Mesothelial cell of epicardium (in vitro differentiated cells): Measurements from ENCODE around the gene KIF20B. TPM values are rescaled to one million over a fixed set of nuclear protein-coding genes. Genes with fewer than 3 reads are reported as not detected.

Experiments used
- DNase-seq, 2 experiments: peaks; one replicate each; pipeline ENCODE4 v3.0.0; 2021; ENCODE audit warnings: low spot score in 2 of 2; ENCODE audit not compliant: unreplicated experiment in 2 of 2
- H3K27ac Mint-ChIP-seq: 2 replicates; pipeline ENCODE4 v1.8.0; 2021; ENCODE audit warnings: mixed read lengths
- H3K27me3 Mint-ChIP-seq: 2 replicates; pipeline ENCODE4 v1.8.0; 2021; ENCODE audit warnings: low read depth, mixed read lengths
- H3K36me3 Mint-ChIP-seq: 2 replicates; pipeline ENCODE4 v1.8.0; 2021; ENCODE audit warnings: mixed read lengths
- H3K4me1 Mint-ChIP-seq: 2 replicates; pipeline ENCODE4 v1.8.0; 2021; ENCODE audit warnings: mixed read lengths
- H3K4me3 Mint-ChIP-seq: 2 replicates; pipeline ENCODE4 v1.8.0; 2021; ENCODE audit warnings: mild to moderate bottlenecking, moderate library complexity, mixed read lengths
- H3K9me3 Mint-ChIP-seq: 2 replicates; pipeline ENCODE4 v1.8.0; 2021; ENCODE audit warnings: mixed read lengths
- total RNA-seq: library from RNA; stranded (reverse); gene quantifications from 3 replicates; pipeline ENCODE4 v1.2.1, GENCODE V29; 2021
- TF ChIP-seq, protein P1 (sequence below): fragments of 200-600 bp; sonication (generic); IDR thresholded peaks from one replicate; pipeline ENCODE4 v1.5.0; 2021; ENCODE audit warnings: antibody characterized with exemption; ENCODE audit not compliant: unreplicated experiment

Gene KIF20B
- total RNA-seq, 1 donor from 2014 or later = 20.4 TPM

GRCh38 chr10:89700923-89701241 is 508 bp upstream of the KIF20B start:
- DNase-seq = no peak
- Mint-ChIP-seq H3K9me3 (no peaks in the 10 kb centered on the region), H3K27ac (peak overlapping the region; percentile 97), H3K4me3 (peak overlapping the region; percentile 97), H3K36me3 (no peaks in the 10 kb centered on the region), H3K4me1 (peaks cover 46% of the 10 kb centered on the region), H3K27me3 (no peaks in the 10 kb centered on the region)
- TF ChIP-seq, protein P1, sequence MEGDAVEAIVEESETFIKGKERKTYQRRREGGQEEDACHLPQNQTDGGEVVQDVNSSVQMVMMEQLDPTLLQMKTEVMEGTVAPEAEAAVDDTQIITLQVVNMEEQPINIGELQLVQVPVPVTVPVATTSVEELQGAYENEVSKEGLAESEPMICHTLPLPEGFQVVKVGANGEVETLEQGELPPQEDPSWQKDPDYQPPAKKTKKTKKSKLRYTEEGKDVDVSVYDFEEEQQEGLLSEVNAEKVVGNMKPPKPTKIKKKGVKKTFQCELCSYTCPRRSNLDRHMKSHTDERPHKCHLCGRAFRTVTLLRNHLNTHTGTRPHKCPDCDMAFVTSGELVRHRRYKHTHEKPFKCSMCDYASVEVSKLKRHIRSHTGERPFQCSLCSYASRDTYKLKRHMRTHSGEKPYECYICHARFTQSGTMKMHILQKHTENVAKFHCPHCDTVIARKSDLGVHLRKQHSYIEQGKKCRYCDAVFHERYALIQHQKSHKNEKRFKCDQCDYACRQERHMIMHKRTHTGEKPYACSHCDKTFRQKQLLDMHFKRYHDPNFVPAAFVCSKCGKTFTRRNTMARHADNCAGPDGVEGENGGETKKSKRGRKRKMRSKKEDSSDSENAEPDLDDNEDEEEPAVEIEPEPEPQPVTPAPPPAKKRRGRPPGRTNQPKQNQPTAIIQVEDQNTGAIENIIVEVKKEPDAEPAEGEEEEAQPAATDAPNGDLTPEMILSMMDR = no peak

DNA sequence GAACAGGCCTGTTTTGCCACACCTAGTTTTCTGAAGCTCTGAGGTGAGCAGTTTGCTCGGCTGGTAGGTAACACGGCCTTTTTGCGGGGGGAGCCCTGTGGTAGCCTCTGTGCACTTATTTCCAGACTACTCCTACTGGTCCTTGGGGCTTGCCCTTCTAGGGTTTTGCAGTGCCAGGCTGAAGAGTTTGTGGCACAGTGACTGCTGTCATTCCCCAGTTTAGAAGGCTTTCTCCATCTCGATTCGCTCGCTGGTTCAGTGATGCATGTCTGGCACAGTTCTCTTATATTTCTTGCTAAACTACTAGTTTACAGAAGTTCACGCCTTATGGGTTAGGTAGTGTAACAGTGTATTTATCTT is 711 bp downstream of the KIF20B start:
- H3K27ac Mint-ChIP-seq = peak overlapping the region; percentile 97
- TF ChIP-seq, protein P1 = no peak
- H3K36me3 Mint-ChIP-seq = no peaks in the 10 kb centered on the region
- H3K27me3 Mint-ChIP-seq = no peaks in the 10 kb centered on the region
- H3K4me1 Mint-ChIP-seq = peaks cover 39% of the 10 kb centered on the region
- DNase-seq = no peak
- no peaks in the 10 kb centered on the region for H3K9me3 Mint-ChIP-seq
- H3K4me3 Mint-ChIP-seq = peak overlapping the region; percentile 97

DNA sequence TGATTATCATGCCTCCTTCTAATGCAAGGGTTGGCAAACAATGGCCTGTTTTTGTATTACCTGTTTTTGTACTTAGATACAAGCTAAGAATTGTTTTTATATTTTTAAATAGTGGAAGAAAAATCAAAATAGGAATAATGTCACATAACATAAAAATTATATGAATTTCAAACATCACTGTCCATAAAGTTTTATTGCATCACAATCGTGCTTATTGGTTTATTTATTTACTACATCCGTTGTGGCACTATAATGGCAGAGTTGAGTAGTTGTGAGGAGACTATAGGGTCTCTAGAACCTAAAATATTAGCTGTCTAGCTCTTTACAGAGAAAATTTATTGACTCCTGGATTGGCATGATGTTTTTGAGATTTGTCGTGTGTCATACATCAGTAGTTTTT is 4.1 kb downstream of the KIF20B start:
- H3K27ac Mint-ChIP-seq = no peak overlapping the region
- H3K4me3 Mint-ChIP-seq = no peak overlapping the region
- H3K27me3 Mint-ChIP-seq = no peaks in the 10 kb centered on the region
- peaks cover 27% of the 10 kb centered on the region for H3K4me1 Mint-ChIP-seq
- TF ChIP-seq, protein P1 = no peak
- no peaks in the 10 kb centered on the region for H3K9me3 Mint-ChIP-seq
- DNase-seq = no peak
- no peaks in the 10 kb centered on the region for H3K36me3 Mint-ChIP-seq

DNA sequence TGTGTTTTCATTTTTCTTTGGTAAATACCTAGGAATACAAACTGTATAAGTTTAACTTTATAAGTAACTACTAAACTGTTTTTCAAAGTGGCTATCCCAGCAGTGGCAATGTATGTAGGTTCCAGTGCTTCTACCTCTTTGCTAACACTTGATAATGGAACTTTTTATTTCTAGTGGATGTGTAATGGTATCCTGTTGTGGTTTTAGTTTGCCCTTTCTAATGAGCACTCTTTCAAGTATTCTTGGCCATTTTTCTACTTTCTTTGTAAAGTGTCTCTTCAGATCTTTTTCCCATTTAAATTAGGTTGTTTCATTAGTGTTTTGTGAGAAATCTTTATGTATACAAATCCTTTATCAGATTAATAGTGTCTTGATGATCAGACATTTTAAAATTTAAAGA is 4.6 kb downstream of the KIF20B start:
- no peak overlapping the region for H3K4me3 Mint-ChIP-seq
- H3K4me1 Mint-ChIP-seq = peaks cover 21% of the 10 kb centered on the region
- TF ChIP-seq, protein P1 = no peak
- no peaks in the 10 kb centered on the region for H3K9me3 Mint-ChIP-seq
- H3K27ac Mint-ChIP-seq = peak overlapping the region; percentile 61
- no peaks in the 10 kb centered on the region for H3K27me3 Mint-ChIP-seq
- H3K36me3 Mint-ChIP-seq = no peaks in the 10 kb centered on the region
- DNase-seq = no peak

GRCh38 chr10:89707372-89707771 is 6.0 kb downstream of the KIF20B start:
- TF ChIP-seq, protein P1 = no peak
- Mint-ChIP-seq H3K9me3 (no peaks in the 10 kb centered on the region), H3K36me3 (peaks cover 3% of the 10 kb centered on the region)

DNA sequence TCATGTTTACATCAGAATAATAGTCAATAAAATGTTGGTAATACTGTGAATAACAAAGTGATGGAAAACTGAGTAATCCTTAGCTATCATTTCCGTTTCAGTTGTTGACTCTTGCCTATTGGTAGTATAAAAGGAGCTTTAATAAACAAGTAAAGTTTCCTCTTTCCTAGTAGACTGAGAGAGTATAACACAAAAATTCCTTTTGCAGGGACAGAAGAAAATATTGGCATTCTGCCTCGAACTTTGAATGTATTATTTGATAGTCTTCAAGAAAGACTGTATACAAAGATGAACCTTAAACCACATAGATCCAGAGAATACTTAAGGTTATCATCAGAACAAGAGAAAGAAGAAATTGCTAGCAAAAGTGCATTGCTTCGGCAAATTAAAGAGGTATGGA is 9.4 kb downstream of the KIF20B start:
- DNase-seq = no peak
- Mint-ChIP-seq H3K4me1 (no peaks in the 10 kb centered on the region), H3K9me3 (no peaks in the 10 kb centered on the region), H3K27me3 (no peaks in the 10 kb centered on the region), H3K27ac (no peak overlapping the region), H3K36me3 (peaks cover 7% of the 10 kb centered on the region), H3K4me3 (no peak overlapping the region)
- TF ChIP-seq, protein P1 = no peak

More at GRCh38 chr10:89707372-89707771, 6.0 kb downstream of the KIF20B start:
- Mint-ChIP-seq H3K27ac (peak overlapping the region; percentile 8), H3K4me1 (peaks cover 9% of the 10 kb centered on the region), H3K4me3 (no peak overlapping the region), H3K27me3 (no peaks in the 10 kb centered on the region)
- DNase-seq = no peak
